Measurements from ENCODE around the gene CCDC171.

Gene CCDC171

GRCh38 chr9:15552636-15553527, at the start of gene CCDC171 (continued):
- no peak for TF ChIP-seq ZNF513 (tag by site-specific recombination; IDR thresholded peaks at IDR 0.05)
- TF ChIP-seq ZXDB (tag by site-specific recombination; IDR thresholded peaks at IDR 0.05) = peak; percentile 91
- no peak for TF ChIP-seq ZNF707 (tag by site-specific recombination; IDR thresholded peaks at IDR 0.05)
- peak; percentile 82 for TF ChIP-seq ZBTB11 (tag by site-specific recombination; conservative IDR thresholded peaks at IDR 0.05; ENCODE audit: low read depth)
- no peak for TF ChIP-seq ZNF366 (tag by site-specific recombination; conservative IDR thresholded peaks at IDR 0.05)
- 0 out of 2 replicates have a peak, but pooled peaks have one; percentile 60 for TF ChIP-seq BCL11B (tag by site-specific recombination; IDR thresholded peaks at IDR 0.05; ENCODE audit: low read depth)
- TF ChIP-seq ZNF214 (tag by site-specific recombination; IDR thresholded peaks at IDR 0.05; ENCODE audit: borderline replicate concordance) = no peak
- TF ChIP-seq ZNF121 (tag by site-specific recombination; IDR thresholded peaks at IDR 0.05) = no peak
- TF ChIP-seq ZNF660 (tag by site-specific recombination; IDR thresholded peaks at IDR 0.05) = peak; percentile 27
- TF ChIP-seq GLIS1 (tag by site-specific recombination; IDR thresholded peaks at IDR 0.05) = peak; percentile 67
- TF ChIP-seq ZNF175 (tag by site-specific recombination; IDR thresholded peaks at IDR 0.05) = no peak
- TF ChIP-seq ZFP37 (tag by site-specific recombination; IDR thresholded peaks at IDR 0.05) = no peak
- no peak for TF ChIP-seq ZBTB21 (tag by site-specific recombination; IDR thresholded peaks at IDR 0.05)
- TF ChIP-seq ZSCAN4 (tag by site-specific recombination; IDR thresholded peaks at IDR 0.05) = peak; percentile 9; the same call in 1 of the 2 replicates
- no peak for TF ChIP-seq MEIS1 (CRISPR knock-in tag; IDR thresholded peaks at IDR 0.05; ENCODE audit: borderline replicate concordance)
- no peak for TF ChIP-seq ZNF654 (tag by site-specific recombination; IDR thresholded peaks at IDR 0.05; ENCODE audit: low read depth)
- TF ChIP-seq ZNF561 (tag by site-specific recombination; IDR thresholded peaks at IDR 0.05; ENCODE audit: borderline replicate concordance) = 0 out of 2 replicates have a peak, but pooled peaks have one; percentile 52
- TF ChIP-seq AEBP2 (tag by site-specific recombination; IDR thresholded peaks at IDR 0.05; ENCODE audit: borderline replicate concordance) = no peak
- no peak for TF ChIP-seq GFI1B (tag by site-specific recombination; IDR thresholded peaks at IDR 0.05)
- TF ChIP-seq IKZF3 (tag by site-specific recombination; IDR thresholded peaks at IDR 0.05) = peak; percentile 75
- TF ChIP-seq OVOL3 (tag by site-specific recombination; IDR thresholded peaks at IDR 0.05) = no peak
- TF ChIP-seq ZNF645 (tag by site-specific recombination; IDR thresholded peaks at IDR 0.05) = no peak
- TF ChIP-seq ZSCAN16 (tag by site-specific recombination; IDR thresholded peaks at IDR 0.05) = no peak
- peak; percentile 98 for TF ChIP-seq ZBTB26 (tag by site-specific recombination; optimal IDR thresholded peaks at IDR 0.05)
- no peak for TF ChIP-seq ZNF510 (tag by site-specific recombination; IDR thresholded peaks at IDR 0.05; ENCODE audit: insufficient replicate concordance)
- TF ChIP-seq ZNF169 (tag by site-specific recombination; IDR thresholded peaks at IDR 0.05) = no peak
- TF ChIP-seq HIC1 (tag by site-specific recombination; IDR thresholded peaks at IDR 0.05) = no peak

All from HEK293 (cell line).